Stimulated activated CD8-positive, alpha-beta memory T cell treated with anti-CD3 and anti-CD28 coated beads, Interleukin-7, amount 100 ng/mL, for 4 hours (primary cell): Measurements from ENCODE around the gene NTRK2.

ENCODE experiments used
- DNase-seq, 2 donors: peaks; one replicate each; pipeline ENCODE4 v3.0.0-alpha.2; 2020; ENCODE audit warnings: low read depth in 2 of 2

NTRK2 gene

GRCh38 chr9:84669288-84670137, at the start of gene NTRK2:
Gene NTRK2 (plus strand): TSS chr9:84669729. CDS start chr9:84670749, 1,020 bp downstream.
- DNase-seq = no peak

GRCh38 chr9:84620338-84620737, 49.2 kb upstream of the NTRK2 start:
- DNase-seq = no peak

GRCh38 chr9:84621811-84622210, 47.7 kb upstream of the NTRK2 start:
- no peak for DNase-seq

GRCh38 chr9:84622981-84623380, 46.5 kb upstream of the NTRK2 start:
- DNase-seq = no peak

- no peak for DNase-seq
Observed at GRCh38 chr9:84636436-84636835, 33.1 kb upstream of the NTRK2 start.

- no peak for DNase-seq
Observed at GRCh38 chr9:84642553-84643141, 26.9 kb upstream of the NTRK2 start.

GRCh38 chr9:84647699-84648098, 21.8 kb upstream of the NTRK2 start:
- no peak for DNase-seq

GRCh38 chr9:84652496-84653120, 16.9 kb upstream of the NTRK2 start:
- DNase-seq = no peak

GRCh38 chr9:84655447-84655846, 14.1 kb upstream of the NTRK2 start:
- no peak for DNase-seq

GRCh38 chr9:84659313-84659712, 10.2 kb upstream of the NTRK2 start:
- no peak for DNase-seq

- no peak for DNase-seq
Observed at GRCh38 chr9:84659773-84660172, 9.8 kb upstream of the NTRK2 start.

GRCh38 chr9:84667571-84668195, 1.8 kb upstream of the NTRK2 start:
- DNase-seq = no peak

- DNase-seq = no peak
Observed at GRCh38 chr9:84668196-84669012, 1.1 kb upstream of the NTRK2 start.

GRCh38 chr9:84669013-84669287, 579 bp upstream of the NTRK2 start:
- no peak for DNase-seq

- DNase-seq = no peak
Observed at GRCh38 chr9:84670138-84671041, 861 bp downstream of the NTRK2 start.

GRCh38 chr9:84671586-84672521, 2.3 kb downstream of the NTRK2 start:
- no peak for DNase-seq

GRCh38 chr9:84673806-84674205, 4.3 kb downstream of the NTRK2 start:
- no peak for DNase-seq

- no peak for DNase-seq
Observed at GRCh38 chr9:84677080-84677479, 7.6 kb downstream of the NTRK2 start.

GRCh38 chr9:84679571-84679970, 10.0 kb downstream of the NTRK2 start:
- DNase-seq = no peak
